Heart left ventricle (tissue), 16 donors: Measurements from ENCODE around the gene RFC5. TPM values are rescaled to one million over a fixed set of nuclear protein-coding genes. Genes with fewer than 3 reads are reported as not detected.
A peak's percentile ranks its signal among the peaks of the same experiment; 100 is the strongest.

Experiments
- ATAC-seq, 4 donors: fragments of 200-7000 bp; cut with Tn5 transposase; one replicate each; pipeline ENCODE4 v1.9.1; 2020 to 2022; ENCODE audit warnings: moderate library complexity in 4 of 4, mild to moderate bottlenecking in 3 of 4, moderate number of reproducible peaks in 1 of 4
- DNase-seq, 5 donors: peaks; one replicate each; pipeline ENCODE4 v3.0.0-alpha.2; 2020
- H3K27ac ChIP-seq, 12 donors: fragments of 200-600 bp; sonication (generic) in 4 of 12; one replicate each; pipeline versions ENCODE4 v1.5.0 to v1.8.0; 2016 to 2022; ENCODE audit warnings: mild to moderate bottlenecking in 2 of 12
- H3K27me3 ChIP-seq, 9 donors: fragments of 200-600 bp; sonication (generic) in 2 of 9; one replicate each; pipeline versions ENCODE4 v1.5.1 to v1.8.0; 2016 to 2022; ENCODE audit warnings: mild to moderate bottlenecking in 3 of 9
- H3K36me3 ChIP-seq, 9 donors: fragments of 200-600 bp; sonication (generic) in 2 of 9; one replicate each; pipeline versions ENCODE4 v1.5.0 to v1.8.0; 2018 to 2022; ENCODE audit warnings: mild to moderate bottlenecking in 2 of 9
- H3K4me1 ChIP-seq, 12 donors: fragments of 200-600 bp; sonication (generic) in 4 of 12; one replicate each; pipeline versions ENCODE4 v1.5.0 to v1.8.0; 2016 to 2022; ENCODE audit warnings: mild to moderate bottlenecking in 3 of 12
- H3K4me3 ChIP-seq, 12 donors: fragments of 200-600 bp; sonication (generic) in 4 of 12; one replicate each; pipeline versions ENCODE4 v1.5.0 to v1.8.0; 2017 to 2022; ENCODE audit warnings: mild to moderate bottlenecking in 9 of 12, moderate library complexity in 4 of 12
- H3K9me3 ChIP-seq, 12 donors: fragments of 200-600 bp; sonication (generic) in 4 of 12; one replicate each; pipeline versions ENCODE4 v1.5.0 to v1.8.0; 2016 to 2022; ENCODE audit warnings: mild to moderate bottlenecking in 1 of 12
- POLR2A ChIP-seq, 2 donors: fragments of 450-650 bp; IDR thresholded peaks; one replicate each; pipeline ENCODE4 v1.6.1; 2017; ENCODE audit warnings: antibody characterized with exemption in 2 of 2, mild to moderate bottlenecking in 2 of 2, moderate library complexity in 2 of 2
- WGBS, 4 donors: extraction: QIAGEN DNeasy Blood & Tissue Kit in 2 of 4; methylation state at CpG; one replicate each; pipeline versions ENCODE4 v1.1.5 to v1.1.7; 2013 to 2018; 5-methylcytosine and 5-hydroxymethylcytosine counted together
- intact Hi-C, 10 donors: fragments of 100-400 bp; cut with DNase I; formaldehyde crosslinking; loops; one replicate each; pipeline versions ENCODE4 v1.11.1 to v1.14.2; 2022
- polyA plus RNA-seq, 2 donors: library from polyadenylated mRNA; stranded (reverse); fragments of 200-250 nt; gene quantifications; one replicate each; pipeline ENCODE4 v1.2.3, GENCODE V29; 2013
- total RNA-seq, 9 donors: library from RNA; depleted of rRNA in 2 of 9; stranded (reverse); fragments of >200 nt in 2 of 9; fragmentation: NEBNext Ultra II Directional in 3 of 9; extraction: Animal tissue kit (Norgen Biotek cat#: 25700) in 3 of 9; gene quantifications; one replicate each; pipeline versions ENCODE4 v1.1.0 to v1.2.4, GENCODE V29; 2016 to 2023
- TF ChIP-seq, protein P1 (sequence below), 12 donors: fragments of 200-600 bp; sonication (generic) in 4 of 12; IDR thresholded peaks; one replicate each; pipeline versions ENCODE4 v1.5.0 to v1.8.0; 2018 to 2022; ENCODE audit warnings: antibody characterized with exemption in 12 of 12, mild to moderate bottlenecking in 5 of 12
- donor health status: ischemic (EF 13 %, LVEDD 7.1; RV severe dilation, severe dysfunction).
- donor health status: healthy with polysubstance abuse.
- donor health status: DM: no; HTN: yes; CAD: no.
- donor health status: DM: no; HTN: no; CAD: no.
- donor health status: ischemic (EF 25% LVEDD 6.9; RV normal size, moderate dysfunction).
- donor health status: ischemic (EF 25% LVEDD 5.7; RV mildly dilated, moderate dysfunction).
- donor health status: healthy.
- donor health status: DM: yes; HTN: yes; CAD: no.
- donor health status: ischemic (EF 35%, LVEDD 5.7; RV mildly dilated, moderate dysfunction).
- donor health status: nonischemic (EF 11% LVEDD 7.7; RV severe dilation, severe dysfunction).
- donor health status: DM: yes; HTN: yes; CAD: no.
- donor health status: PGD.
- donor health status: ischemic (EF 29% LVEDD 5.4; RV normal size, mild dysfunction).
- donor health status: nonischemic (EF 23%, LVEDD 6.1; RV moderate dilation, normal function).

RFC5 gene
- total and polyA plus RNA-seq, 11 donors = 2.3 to 8.2 (median 4.7) TPM

GRCh38 chr12:118032188-118032587, 15.7 kb downstream of the RFC5 start:
- H3K27me3 ChIP-seq = no peaks in the 10 kb centered on the region
- DNase-seq = no peak
- peaks cover 0 to 100% (median 98%) of the 10 kb centered on the region in 9 donors for H3K36me3 ChIP-seq
- TF ChIP-seq, protein P1, sequence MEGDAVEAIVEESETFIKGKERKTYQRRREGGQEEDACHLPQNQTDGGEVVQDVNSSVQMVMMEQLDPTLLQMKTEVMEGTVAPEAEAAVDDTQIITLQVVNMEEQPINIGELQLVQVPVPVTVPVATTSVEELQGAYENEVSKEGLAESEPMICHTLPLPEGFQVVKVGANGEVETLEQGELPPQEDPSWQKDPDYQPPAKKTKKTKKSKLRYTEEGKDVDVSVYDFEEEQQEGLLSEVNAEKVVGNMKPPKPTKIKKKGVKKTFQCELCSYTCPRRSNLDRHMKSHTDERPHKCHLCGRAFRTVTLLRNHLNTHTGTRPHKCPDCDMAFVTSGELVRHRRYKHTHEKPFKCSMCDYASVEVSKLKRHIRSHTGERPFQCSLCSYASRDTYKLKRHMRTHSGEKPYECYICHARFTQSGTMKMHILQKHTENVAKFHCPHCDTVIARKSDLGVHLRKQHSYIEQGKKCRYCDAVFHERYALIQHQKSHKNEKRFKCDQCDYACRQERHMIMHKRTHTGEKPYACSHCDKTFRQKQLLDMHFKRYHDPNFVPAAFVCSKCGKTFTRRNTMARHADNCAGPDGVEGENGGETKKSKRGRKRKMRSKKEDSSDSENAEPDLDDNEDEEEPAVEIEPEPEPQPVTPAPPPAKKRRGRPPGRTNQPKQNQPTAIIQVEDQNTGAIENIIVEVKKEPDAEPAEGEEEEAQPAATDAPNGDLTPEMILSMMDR (IDR thresholded peaks at IDR 0.05) = no peak
- H3K4me3 ChIP-seq = no peak overlapping the region
- intact Hi-C loops = loop anchor here in 7 of 10 donors (10.0 kb wide), 1 partner anchor 157 kb away; no protein-coding TSS in a partner anchor
- H3K9me3 ChIP-seq = no peaks in the 10 kb centered on the region
- no peak for ATAC-seq
- 93 to 96% (median 94%) methylated on average over 7 of the region's 7 CpGs for WGBS, 4 donors
- peaks cover 0 to 6% (median 0%) of the 10 kb centered on the region in 12 donors for H3K4me1 ChIP-seq
- H3K27ac ChIP-seq = no peak overlapping the region

- ATAC-seq = no peak
- Histone ChIP-seq H3K27ac (no peak overlapping the region), H3K4me1 (peaks cover 0 to 6% (median 0%) of the 10 kb centered on the region in 12 donors), H3K27me3 (no peaks in the 10 kb centered on the region), H3K36me3 (peaks cover 0 to 100% (median 98%) of the 10 kb centered on the region in 9 donors), H3K9me3 (no peaks in the 10 kb centered on the region), H3K4me3 (no peak overlapping the region)
- DNase-seq = no peak
- 77 to 82% (median 81%) methylated on average over 5 of the region's 5 CpGs for WGBS, 4 donors
- no peak for TF ChIP-seq POLR2A (IDR thresholded peaks at IDR 0.05)
- TF ChIP-seq, protein P1 (IDR thresholded peaks at IDR 0.05) = no peak
- intact Hi-C loops = loop anchor here in 7 of 10 donors (10.0 kb wide), 1 partner anchor 159 kb away; no protein-coding TSS in a partner anchor
Measured at GRCh38 chr12:118033323-118033722, 16.8 kb downstream of the RFC5 start.

GRCh38 chr12:118033902-118034301, 17.4 kb downstream of the RFC5 start:
- peaks cover 0 to 100% (median 98%) of the 10 kb centered on the region in 9 donors for H3K36me3 ChIP-seq
- 86 to 93% (median 93%) methylated on average over 5 of the region's 5 CpGs for WGBS, 4 donors
- H3K4me1 ChIP-seq = peaks cover 0 to 6% (median 0%) of the 10 kb centered on the region in 12 donors
- H3K27ac ChIP-seq = no peak overlapping the region
- intact Hi-C loops = loop anchor here in 7 of 10 donors (10.0 kb wide), 1 partner anchor 159 kb away; no protein-coding TSS in a partner anchor
- no peak for TF ChIP-seq POLR2A (IDR thresholded peaks at IDR 0.05)
- TF ChIP-seq, protein P1 (IDR thresholded peaks at IDR 0.05) = no peak
- DNase-seq (no peak), ATAC-seq (no peak)
- H3K4me3 ChIP-seq = no peak overlapping the region
- no peaks in the 10 kb centered on the region for H3K9me3 ChIP-seq
- no peaks in the 10 kb centered on the region for H3K27me3 ChIP-seq

GRCh38 chr12:118034429-118035189, 18.1 kb downstream of the RFC5 start:
- H3K4me1 ChIP-seq = peaks cover 0 to 6% (median 0%) of the 10 kb centered on the region in 12 donors
- H3K9me3 ChIP-seq = no peaks in the 10 kb centered on the region
- no peak overlapping the region for H3K27ac ChIP-seq
- no peak for DNase-seq
- WGBS, 4 donors = 92 to 97% (median 95%) methylated on average over 5 of the region's 5 CpGs
- H3K27me3 ChIP-seq = no peaks in the 10 kb centered on the region
- peaks cover 0 to 100% (median 99%) of the 10 kb centered on the region in 9 donors for H3K36me3 ChIP-seq
- peak in 3 of 4 donors; percentile 60 to 75 (median 66) for ATAC-seq
- intact Hi-C loops = loop anchor here in 8 of 10 donors (5.0 to 10.0 kb wide), 2 partner anchors 157 to 160 kb away; no protein-coding TSS in a partner anchor
- no peak overlapping the region for H3K4me3 ChIP-seq
- TF ChIP-seq POLR2A (IDR thresholded peaks at IDR 0.05) = no peak
- TF ChIP-seq, protein P1 (IDR thresholded peaks at IDR 0.05) = peak in 9 of 12 donors; percentile 14 to 43 (median 33)
